Neural progenitor cell (in vitro differentiated cells): ENCODE results near the gene PPIL6.

Experiments
- CTCF ChIP-seq: fragments of 200-600 bp; sonication (generic); IDR thresholded peaks from 2 replicates; pipeline ENCODE4 v1.5.1; 2017; ENCODE audit warnings: antibody characterized with exemption, mild to moderate bottlenecking
- EZH2 ChIP-seq: fragments of 200-600 bp; sonication (generic); IDR thresholded peaks from 2 replicates; pipeline ENCODE4 v1.6.1; 2017; ENCODE audit warnings: antibody characterized with exemption, mild to moderate bottlenecking, moderate library complexity
- EZH2phosphoT487 ChIP-seq: fragments of 200-600 bp; sonication (generic); IDR thresholded peaks from 2 replicates; pipeline ENCODE4 v1.6.1; 2017; ENCODE audit warnings: antibody characterized with exemption

DNA sequence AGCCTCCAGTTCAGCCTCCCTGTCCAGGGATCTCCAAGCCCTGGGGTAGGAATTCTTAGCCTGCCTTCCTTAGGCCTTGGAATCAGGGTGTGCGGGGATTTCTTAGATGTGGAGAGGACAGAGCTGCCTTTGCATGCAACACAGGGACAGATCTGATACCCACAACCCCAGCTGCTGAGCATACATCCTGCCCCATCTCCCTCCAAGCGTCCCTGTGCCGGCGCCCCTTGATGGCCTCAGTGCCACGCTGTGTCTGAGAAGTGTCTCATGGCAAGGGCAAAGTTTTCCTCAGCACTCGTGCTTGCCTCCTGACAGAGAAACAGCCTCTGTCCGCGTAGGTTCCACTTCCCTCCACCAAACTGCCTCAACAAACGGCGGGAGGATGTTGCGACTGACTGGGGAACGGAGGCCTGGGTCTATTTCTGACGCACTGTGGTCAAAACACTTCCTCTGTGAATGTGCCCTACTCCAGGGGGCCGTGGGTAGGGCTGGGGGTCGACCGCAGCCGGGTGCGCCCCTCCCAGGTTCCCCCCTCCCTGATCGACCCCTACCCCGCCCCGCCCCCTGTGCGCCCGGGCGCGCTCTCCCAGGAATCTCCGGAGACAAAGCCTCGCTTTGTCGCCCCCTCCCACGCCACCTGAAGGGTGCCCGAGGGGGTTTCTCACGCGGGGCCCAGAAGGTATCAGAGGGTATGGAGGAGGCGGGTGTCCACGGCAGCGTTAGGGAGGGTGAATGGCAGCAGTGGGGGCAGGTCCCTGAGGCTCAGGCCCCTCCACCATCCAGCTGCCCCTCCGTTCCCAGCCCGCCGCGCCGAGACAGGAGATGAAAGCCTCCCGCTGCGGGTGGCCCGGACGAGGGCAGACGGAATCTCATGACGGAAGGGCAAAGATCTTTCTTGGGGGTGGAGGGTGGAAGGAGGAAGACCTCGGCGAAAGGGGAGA is 14.3 kb upstream of the PPIL6 start:
- no peak for TF ChIP-seq CTCF
- no peak for TF ChIP-seq EZH2
- no peak for TF ChIP-seq EZH2phosphoT487
